ENCODE data around the gene PLCL1.

The PLCL1 gene

GRCh38 chr2:197858607-197859140 lies 54.3 kb downstream of the PLCL1 start:
- no peak for DNase-seq

DNA sequence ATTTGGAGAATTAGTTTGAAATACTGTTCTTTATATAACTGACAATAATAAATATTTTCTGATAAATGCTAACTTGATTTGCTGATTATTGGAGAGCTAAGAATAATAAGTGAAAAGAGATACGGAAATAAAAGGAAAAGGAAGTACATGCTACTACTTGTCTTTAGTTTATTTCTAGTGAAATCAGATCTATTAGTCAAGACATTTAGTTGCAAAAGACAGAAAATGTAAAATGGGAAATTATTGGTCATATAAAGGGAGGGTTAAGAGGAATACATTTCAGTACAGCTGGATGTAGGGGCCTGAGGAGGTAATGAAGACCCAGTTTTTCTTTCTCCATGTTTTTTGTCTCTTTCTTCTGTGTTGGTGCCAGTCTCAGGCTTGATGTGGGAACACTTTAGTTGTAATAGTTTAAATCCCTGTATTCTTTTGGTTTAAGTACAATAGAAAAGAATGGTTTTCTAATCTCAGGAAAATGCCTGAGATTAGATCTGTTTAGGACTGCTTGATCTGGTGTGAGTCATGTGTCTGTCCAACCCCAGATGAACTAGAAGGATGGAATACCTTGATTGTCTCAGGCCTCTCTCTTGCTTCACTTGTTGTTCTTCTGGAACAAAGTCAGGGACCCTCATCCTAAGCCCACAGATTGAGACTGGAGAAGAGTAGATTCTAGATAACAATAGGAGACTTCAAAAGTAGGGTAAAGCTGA lies 58.0 kb downstream of the PLCL1 start:
- DNase-seq = no peak

GRCh38 chr2:197863744-197864143 lies 59.4 kb downstream of the PLCL1 start:
- no peak for DNase-seq

GRCh38 chr2:197866455-197866854 lies 62.1 kb downstream of the PLCL1 start:
- no peak for DNase-seq

- DNase-seq = no peak
These were observed 62.6 kb downstream of the PLCL1 start for GRCh38 chr2:197867033-197867432.

- DNase-seq = no peak
These were observed 63.2 kb downstream of the PLCL1 start for GRCh38 chr2:197867624-197868023.

- DNase-seq = no peak
These were observed 63.8 kb downstream of the PLCL1 start for GRCh38 chr2:197868206-197868605.

DNA sequence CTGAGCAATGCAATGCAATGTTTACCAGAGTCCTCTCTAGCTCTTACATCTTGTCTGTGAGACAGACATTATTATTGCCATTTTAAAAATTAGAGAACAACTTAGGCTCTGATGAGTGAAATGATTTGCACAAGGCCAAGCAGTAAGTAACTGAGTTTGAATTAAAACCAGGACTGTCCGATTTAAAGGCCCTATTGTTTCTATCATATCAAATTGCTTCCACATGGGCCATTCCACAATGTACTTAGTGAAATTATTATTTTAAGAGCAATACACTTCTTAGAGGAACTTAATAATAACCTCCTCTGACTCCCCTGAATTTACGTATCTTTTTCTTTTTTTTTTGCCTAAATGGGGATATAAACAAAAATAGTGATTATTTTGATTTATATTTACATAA lies 64.6 kb downstream of the PLCL1 start:
- no peak for DNase-seq

DNA sequence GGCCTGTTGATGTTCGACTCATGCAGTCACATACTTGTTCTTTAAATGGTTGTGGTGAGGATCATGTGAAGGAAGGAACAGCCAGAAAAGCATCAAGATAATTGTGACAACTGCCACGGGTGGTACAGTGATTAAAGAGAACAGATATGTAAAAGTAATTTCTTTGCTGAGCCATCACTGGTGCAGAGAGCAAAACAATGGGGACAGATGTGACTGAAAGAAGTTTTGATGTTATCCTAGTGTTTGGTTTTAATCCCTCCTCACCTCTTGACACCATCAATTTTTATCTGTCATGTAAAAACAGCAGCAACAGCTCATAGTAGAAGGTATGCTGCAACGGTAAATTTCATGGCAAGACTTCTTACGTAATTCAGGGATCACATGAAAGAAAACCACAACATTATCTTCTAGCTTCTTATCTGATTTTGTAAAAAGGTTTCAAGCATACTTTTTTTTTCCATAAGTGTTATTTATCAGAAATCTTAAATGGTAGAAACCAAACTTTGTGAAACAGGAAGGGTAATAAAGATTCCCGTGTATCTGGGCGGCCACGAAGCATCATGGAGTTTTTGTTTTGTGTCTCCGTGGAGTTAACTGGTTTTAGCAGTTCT lies 65.2 kb downstream of the PLCL1 start:
- no peak for DNase-seq

- DNase-seq = no peak
These were observed 65.7 kb downstream of the PLCL1 start for GRCh38 chr2:197870137-197870536.

DNA sequence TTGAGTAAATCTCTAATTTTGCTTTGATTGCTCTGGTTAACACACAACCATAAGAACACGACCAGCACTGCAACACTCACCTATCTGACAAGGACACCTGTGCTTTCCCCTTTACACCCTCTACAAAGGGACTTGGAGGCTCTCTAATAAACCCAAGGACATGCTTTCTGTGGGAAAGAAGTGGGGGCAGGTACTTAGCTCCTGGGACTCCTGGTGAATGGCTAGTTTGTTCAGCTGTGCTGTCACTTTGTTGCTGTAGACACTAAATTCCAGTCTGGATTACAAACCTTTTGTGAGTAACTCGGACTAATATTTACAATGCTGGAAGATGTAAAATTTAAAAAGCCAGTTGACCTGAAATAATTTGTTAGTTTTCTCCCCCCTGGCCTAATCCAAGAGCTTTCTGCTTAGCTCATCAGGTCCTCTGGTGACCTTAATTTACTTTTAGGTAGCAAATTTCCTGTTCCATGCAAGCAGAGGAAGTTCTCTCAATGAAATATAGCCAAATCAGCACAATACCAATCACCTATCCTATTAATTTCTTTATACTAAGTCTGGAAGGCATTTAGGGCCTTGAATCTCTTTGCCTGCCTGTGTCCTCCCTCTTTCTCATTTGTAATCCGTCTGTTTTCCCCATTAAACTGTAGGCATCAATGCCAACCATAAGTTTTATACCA lies 67.5 kb downstream of the PLCL1 start:
- no peak for DNase-seq

DNA sequence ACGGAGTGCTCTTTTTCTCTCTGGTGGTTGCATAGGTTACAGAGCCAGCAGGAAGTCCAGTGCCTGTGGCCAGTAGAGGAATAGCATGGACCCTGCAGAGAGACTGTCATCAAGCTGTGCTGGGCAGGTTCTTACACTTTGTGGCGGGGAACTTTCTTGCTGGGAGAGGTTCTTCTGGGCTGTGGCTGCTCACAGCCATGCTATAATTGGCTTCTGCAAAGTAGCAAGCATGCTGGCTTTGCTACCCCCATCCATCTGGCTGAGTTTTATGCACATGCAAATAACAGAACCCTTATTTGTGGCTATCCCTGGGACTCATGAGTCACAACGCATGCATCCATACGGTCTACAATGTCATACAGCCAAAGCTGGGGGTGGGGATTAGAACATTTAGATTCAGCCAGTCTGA lies 68.9 kb downstream of the PLCL1 start:
- no peak for DNase-seq

DNA sequence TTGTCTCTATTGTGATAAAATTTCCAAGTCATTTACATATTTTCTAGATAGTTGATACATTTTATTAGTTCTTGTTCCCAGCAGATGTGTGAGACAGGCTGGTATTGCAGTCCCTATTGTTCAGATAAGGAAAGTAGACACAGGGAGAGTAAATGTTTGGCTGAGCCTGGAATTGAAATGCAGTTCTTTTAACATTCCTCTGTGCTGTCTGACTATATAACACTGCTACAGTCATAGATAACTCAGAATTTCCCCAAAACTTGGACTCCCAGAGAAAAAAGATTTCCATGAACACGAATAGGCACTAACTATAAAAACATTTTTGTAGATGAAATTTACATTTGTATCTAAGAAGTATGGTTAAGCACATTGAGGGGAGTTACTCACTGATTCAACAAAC lies 71.4 kb downstream of the PLCL1 start:
- DNase-seq = no peak

GRCh38 chr2:197876524-197876923 lies 72.1 kb downstream of the PLCL1 start:
- no peak for DNase-seq

GRCh38 chr2:197877038-197877437 lies 72.6 kb downstream of the PLCL1 start:
- no peak for DNase-seq

DNA sequence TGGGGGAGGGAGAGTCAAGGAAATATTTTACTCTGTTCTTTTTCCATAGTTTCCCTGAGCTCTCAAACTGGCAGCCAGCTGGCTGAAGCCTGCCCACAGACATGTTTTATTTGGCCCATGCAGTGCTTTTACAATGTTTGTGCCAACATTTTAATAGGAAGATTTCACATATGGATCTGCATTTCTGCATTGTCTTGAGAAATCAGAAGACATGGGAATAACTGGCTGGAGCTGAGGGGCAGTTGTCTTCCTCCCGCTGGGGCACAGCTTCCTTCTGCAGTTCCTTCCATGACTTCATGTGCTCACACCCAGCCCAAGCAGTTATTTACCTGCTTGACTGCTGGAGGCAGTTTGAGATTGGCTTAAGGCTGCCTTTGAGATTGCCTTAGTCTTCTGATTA lies 74.4 kb downstream of the PLCL1 start:
- no peak for DNase-seq

GRCh38 chr2:197879812-197880408 lies 75.5 kb downstream of the PLCL1 start:
- no peak for DNase-seq

GRCh38 chr2:197883354-197884032 lies 79.1 kb downstream of the PLCL1 start:
- no peak for DNase-seq

DNA sequence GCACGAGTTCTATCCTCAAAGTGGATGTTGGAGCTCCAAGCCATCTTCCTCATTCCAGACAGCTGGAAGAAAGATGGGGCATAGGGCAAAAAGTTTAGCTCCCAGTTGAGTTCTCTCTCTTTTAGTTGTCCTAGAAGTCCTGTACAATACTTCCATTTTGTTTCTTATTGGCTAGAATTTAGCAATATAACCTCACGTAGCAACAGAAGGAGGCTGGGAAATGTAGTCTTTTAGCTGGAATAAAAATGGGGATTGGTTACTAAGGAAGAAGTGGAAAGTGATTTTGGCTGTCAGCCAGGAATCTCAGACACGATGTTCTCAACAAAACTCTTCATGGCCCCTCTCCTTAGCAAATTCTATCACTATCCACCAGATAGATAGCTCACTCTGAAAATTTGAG lies 79.9 kb downstream of the PLCL1 start:
- DNase-seq = no peak

GRCh38 chr2:197885126-197885525 lies 80.7 kb downstream of the PLCL1 start:
- no peak for DNase-seq

DNA sequence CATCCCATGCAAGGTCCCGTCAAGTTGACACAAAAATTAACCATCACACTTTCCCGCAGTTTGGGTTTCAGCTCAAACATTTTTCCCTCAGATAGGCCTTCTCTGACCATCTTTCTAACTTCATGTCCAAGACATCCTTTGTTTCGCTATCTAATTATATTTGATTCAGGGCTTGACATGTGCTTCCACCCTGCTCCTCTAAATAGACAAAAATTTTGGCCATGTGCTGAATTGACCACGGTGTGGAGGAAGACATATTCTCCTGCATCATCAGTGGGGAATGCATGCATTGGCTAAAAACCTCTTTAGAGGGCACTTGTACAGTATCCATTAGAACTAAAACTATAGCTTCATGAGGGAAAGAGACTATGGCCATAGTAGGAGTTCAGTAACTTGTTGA lies 81.2 kb downstream of the PLCL1 start:
- DNase-seq = no peak

- no peak for DNase-seq
These were observed 83.9 kb downstream of the PLCL1 start for GRCh38 chr2:197888321-197888720.

- no peak for DNase-seq
These were observed 84.6 kb downstream of the PLCL1 start for GRCh38 chr2:197889041-197889440.

All from NCI-H1105 treated with DMSO at 0.1 percent for 48 hours (cell line).